Esophagus squamous epithelium (tissue), 5 donors: ENCODE data around the gene ST7. TPM values are rescaled to one million over a fixed set of nuclear protein-coding genes. Genes with fewer than 3 reads are reported as not detected.

Experiments
- DNase-seq: peaks from one replicate; lab custom pipeline; 2025; lab: John Stamatoyannopoulos, UW
- H3K27ac ChIP-seq, 4 donors: fragments of 200-600 bp; sonication (generic); one replicate each; pipeline ENCODE4 v1.5.1; 2016 to 2019; ENCODE audit warnings: mild to moderate bottlenecking in 1 of 4
- H3K27me3 ChIP-seq, 4 donors: fragments of 200-600 bp; sonication (generic); 1 replicate in 3 of 4; 2 replicates in 1 of 4; pipeline versions ENCODE4 v1.5.1 to v1.6.0; 2017 to 2021; ENCODE audit warnings: antibody characterized with exemption in 1 of 4
- H3K36me3 ChIP-seq, 3 donors: fragments of 200-600 bp; sonication (generic); one replicate each; pipeline ENCODE4 v1.5.1; 2016 to 2019
- H3K4me1 ChIP-seq, 3 donors: fragments of 200-600 bp; sonication (generic); one replicate each; pipeline ENCODE4 v1.5.1; 2017 to 2019
- H3K4me3 ChIP-seq, 4 donors: fragments of 200-600 bp; sonication (generic); 1 replicate in 3 of 4; 2 replicates in 1 of 4; pipeline ENCODE4 v1.5.1; 2016 to 2019; ENCODE audit warnings: mild to moderate bottlenecking in 2 of 4, moderate library complexity in 1 of 4
- H3K9me3 ChIP-seq, 3 donors: fragments of 200-600 bp; sonication (generic); one replicate each; pipeline ENCODE4 v1.5.1; 2016 to 2019
- CTCF ChIP-seq, 6 experiments: fragments of 450-650 bp in 4 of 6; fragments of 200-600 bp in 2 of 6; sonication (generic) in 2 of 6; IDR thresholded peaks; one replicate each; pipeline ENCODE4 v1.5.1; 2016 to 2019; ENCODE audit warnings: antibody characterized with exemption in 6 of 6, mild to moderate bottlenecking in 4 of 6, moderate library complexity in 4 of 6
- POLR2A ChIP-seq, 4 donors: fragments of 450-650 bp; IDR thresholded peaks; one replicate each; pipeline ENCODE4 v1.6.1; 2017; ENCODE audit warnings: antibody characterized with exemption in 4 of 4, mild to moderate bottlenecking in 4 of 4, moderate library complexity in 3 of 4
- WGBS, 2 donors: methylation state at CpG; one replicate each; pipeline ENCODE4 v1.1.5; 2018; 5-methylcytosine and 5-hydroxymethylcytosine counted together
- intact Hi-C: fragments of 100-400 bp; cut with DNase I; formaldehyde crosslinking; loops from one replicate; pipeline ENCODE4 v1.15.0; 2022
- total RNA-seq, 4 donors: library from RNA; depleted of rRNA; stranded (reverse); fragments of >200 nt; gene quantifications; one replicate each; pipeline ENCODE4 v1.1.0, GENCODE V29; 2016
- donor health status: DM: yes; HTN: yes; CAD: no.

The ST7 gene
- total RNA-seq, 4 donors from 2014 or later: 12.9 to 18.0 (median 15.3) TPM

GRCh38 chr7:116938678-116939077 is 14.6 kb upstream of the ST7 start:
- no peaks in the 10 kb centered on the region for H3K9me3 ChIP-seq
- H3K4me1 ChIP-seq: no peaks in the 10 kb centered on the region
- no peak overlapping the region for H3K4me3 ChIP-seq
- H3K27me3 ChIP-seq: peaks cover 0 to 14% (median 0%) of the 10 kb centered on the region in 4 donors
- no peak for DNase-seq
- WGBS, 2 donors: 73 to 85% methylated on average over 2 of the region's 2 CpGs
- H3K36me3 ChIP-seq: no peaks in the 10 kb centered on the region
- intact Hi-C loops: no loop called here
- TF ChIP-seq POLR2A (IDR thresholded peaks at IDR 0.05): no peak
- TF ChIP-seq CTCF (IDR thresholded peaks at IDR 0.05): no peak
- H3K27ac ChIP-seq: no peak overlapping the region

GRCh38 chr7:116940689-116941370 is 12.5 kb upstream of the ST7 start:
- no peaks in the 10 kb centered on the region for H3K9me3 ChIP-seq
- H3K4me3 ChIP-seq: no peak overlapping the region

GRCh38 chr7:116942504-116942903 is 10.8 kb upstream of the ST7 start:
- Histone ChIP-seq H3K36me3 (no peaks in the 10 kb centered on the region), H3K4me1 (no peaks in the 10 kb centered on the region), H3K27ac (no peak overlapping the region), H3K9me3 (no peaks in the 10 kb centered on the region), H3K4me3 (no peak overlapping the region), H3K27me3 (no peaks in the 10 kb centered on the region)
- 55 to 59% methylated on average over 2 of the region's 2 CpGs for WGBS, 2 donors
- TF ChIP-seq CTCF (IDR thresholded peaks at IDR 0.05) (no peak), POLR2A (IDR thresholded peaks at IDR 0.05) (no peak)
- DNase-seq: no peak
- intact Hi-C loops: no loop called here

More at GRCh38 chr7:116940689-116941370, 12.5 kb upstream of the ST7 start:
- WGBS, 2 donors: 90 to 95% methylated on average over 7 of the region's 8 CpGs
- TF ChIP-seq POLR2A (IDR thresholded peaks at IDR 0.05) (no peak), CTCF (IDR thresholded peaks at IDR 0.05) (no peak)
- intact Hi-C loops: no loop called here
- Histone ChIP-seq H3K4me1 (no peaks in the 10 kb centered on the region), H3K27ac (no peak overlapping the region), H3K36me3 (no peaks in the 10 kb centered on the region), H3K27me3 (peaks cover 0 to 3% (median 0%) of the 10 kb centered on the region in 4 donors)
- DNase-seq: no peak

- no peaks in the 10 kb centered on the region for H3K27me3 ChIP-seq
- intact Hi-C loops: no loop called here
- no peak for TF ChIP-seq CTCF (IDR thresholded peaks at IDR 0.05)
- no peak for TF ChIP-seq POLR2A (IDR thresholded peaks at IDR 0.05)
- H3K4me3 ChIP-seq: no peak overlapping the region
- H3K4me1 ChIP-seq: peaks cover 0 to 14% (median 0%) of the 10 kb centered on the region in 3 donors
- 80 to 91% methylated on average over 3 of the region's 3 CpGs for WGBS, 2 donors
- no peak overlapping the region for H3K27ac ChIP-seq
- DNase-seq: no peak
- H3K9me3 ChIP-seq: no peaks in the 10 kb centered on the region
- H3K36me3 ChIP-seq: no peaks in the 10 kb centered on the region
Measured at GRCh38 chr7:116948934-116949333, 4.4 kb upstream of the ST7 start.

GRCh38 chr7:116949941-116950801 is 3.1 kb upstream of the ST7 start:
- no peak overlapping the region for H3K4me3 ChIP-seq
- no peak for DNase-seq
- H3K9me3 ChIP-seq: no peaks in the 10 kb centered on the region
- no peak for TF ChIP-seq CTCF (IDR thresholded peaks at IDR 0.05)
- intact Hi-C loops: no loop called here
- H3K36me3 ChIP-seq: no peaks in the 10 kb centered on the region
- no peak overlapping the region for H3K27ac ChIP-seq
- peaks cover 0 to 23% (median 6%) of the 10 kb centered on the region in 3 donors for H3K4me1 ChIP-seq
- WGBS, 2 donors: 89 to 95% methylated on average over 9 of the region's 9 CpGs
- H3K27me3 ChIP-seq: no peaks in the 10 kb centered on the region
